Lower leg skin (tissue), 4 donors: ENCODE results near the gene PTTG1IP. TPM values are rescaled to one million over a fixed set of nuclear protein-coding genes. Genes with fewer than 3 reads are reported as not detected.
A peak's percentile ranks its signal among the peaks of the same experiment; 100 is the strongest.

ENCODE experiments used
- DNase-seq, 2 donors: peaks; one replicate each; pipeline ENCODE4 v3.0.0-alpha.2; 2019; ENCODE audit warnings: low spot score in 2 of 2
- H3K4me3 ChIP-seq: fragments of 200-600 bp; sonication (generic); 2 replicates; pipeline ENCODE4 v1.5.1; 2017; ENCODE audit warnings: mild to moderate bottlenecking, low read depth; ENCODE audit not compliant: poor library complexity, severe bottlenecking
- POLR2A ChIP-seq, 2 donors: fragments of 450-650 bp; IDR thresholded peaks; one replicate each; pipeline ENCODE4 v1.6.1; 2016 to 2017; ENCODE audit warnings: antibody characterized with exemption in 2 of 2, mild to moderate bottlenecking in 1 of 2, moderate library complexity in 1 of 2
- WGBS, 2 donors: methylation state at CpG; one replicate each; pipeline ENCODE4 v1.1.5; 2018; 5-methylcytosine and 5-hydroxymethylcytosine counted together
- intact Hi-C: fragments of 100-400 bp; cut with DNase I; formaldehyde crosslinking; loops from one replicate; pipeline ENCODE4 v1.15.0; 2023; ENCODE audit warnings: low total_unique reads
- total RNA-seq, 4 donors: library from RNA; depleted of rRNA; stranded (reverse); fragments of >200 nt; gene quantifications; one replicate each; pipeline ENCODE4 v1.1.0, GENCODE V29; 2016
- TF ChIP-seq, protein P1 (sequence below), 3 donors: fragments of 450-650 bp; IDR thresholded peaks; one replicate each; pipeline ENCODE4 v1.5.1; 2016; ENCODE audit warnings: antibody characterized with exemption in 3 of 3, mild to moderate bottlenecking in 3 of 3, moderate library complexity in 2 of 3

PTTG1IP gene
- total RNA-seq, 4 donors from 2014 or later = 110 to 193 (median 133) TPM

DNA sequence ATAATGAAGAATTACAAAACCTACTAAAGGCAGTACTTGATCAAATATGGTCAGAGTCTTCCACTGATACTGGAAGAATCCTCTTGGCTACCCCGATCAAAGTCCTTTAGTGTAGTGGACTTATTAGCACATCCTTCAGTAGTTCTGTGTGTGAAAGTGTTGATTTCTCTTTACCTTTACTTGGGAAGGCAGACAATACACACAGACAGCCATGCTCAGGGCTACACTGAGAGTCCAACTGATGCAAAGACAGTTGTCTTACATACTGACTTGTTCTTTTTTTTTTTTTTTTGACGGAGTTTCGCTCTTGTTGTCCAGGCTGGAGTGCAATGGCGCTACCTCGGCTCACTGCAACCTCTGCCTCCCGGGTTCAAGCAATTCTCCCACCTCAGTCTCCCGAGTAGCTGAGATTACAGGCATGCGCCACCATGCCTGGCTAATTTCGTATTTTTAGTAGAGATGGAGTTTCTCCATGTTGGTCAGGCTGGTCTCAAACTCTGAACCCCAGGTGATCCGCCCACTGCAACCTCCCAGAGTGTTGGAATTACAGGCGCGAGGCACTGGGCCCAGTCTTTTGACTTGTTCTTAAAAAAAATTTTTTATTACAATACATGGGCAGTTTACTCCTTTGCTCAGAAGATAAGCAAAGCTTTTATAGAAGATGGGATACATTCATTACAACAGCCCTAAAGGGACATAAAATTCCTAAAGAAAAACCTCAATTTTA is 3.5 kb upstream of the PTTG1IP start:
- intact Hi-C loops = loop anchor here (10.0 kb wide), 1 partner anchor 62 kb away; the partner anchor contains the start of gene SUMO3
- DNase-seq = no peak
- H3K4me3 ChIP-seq = no peak overlapping the region
- 93 to 95% methylated on average over 12 of the region's 12 CpGs for WGBS, 2 donors
- TF ChIP-seq, protein P1, sequence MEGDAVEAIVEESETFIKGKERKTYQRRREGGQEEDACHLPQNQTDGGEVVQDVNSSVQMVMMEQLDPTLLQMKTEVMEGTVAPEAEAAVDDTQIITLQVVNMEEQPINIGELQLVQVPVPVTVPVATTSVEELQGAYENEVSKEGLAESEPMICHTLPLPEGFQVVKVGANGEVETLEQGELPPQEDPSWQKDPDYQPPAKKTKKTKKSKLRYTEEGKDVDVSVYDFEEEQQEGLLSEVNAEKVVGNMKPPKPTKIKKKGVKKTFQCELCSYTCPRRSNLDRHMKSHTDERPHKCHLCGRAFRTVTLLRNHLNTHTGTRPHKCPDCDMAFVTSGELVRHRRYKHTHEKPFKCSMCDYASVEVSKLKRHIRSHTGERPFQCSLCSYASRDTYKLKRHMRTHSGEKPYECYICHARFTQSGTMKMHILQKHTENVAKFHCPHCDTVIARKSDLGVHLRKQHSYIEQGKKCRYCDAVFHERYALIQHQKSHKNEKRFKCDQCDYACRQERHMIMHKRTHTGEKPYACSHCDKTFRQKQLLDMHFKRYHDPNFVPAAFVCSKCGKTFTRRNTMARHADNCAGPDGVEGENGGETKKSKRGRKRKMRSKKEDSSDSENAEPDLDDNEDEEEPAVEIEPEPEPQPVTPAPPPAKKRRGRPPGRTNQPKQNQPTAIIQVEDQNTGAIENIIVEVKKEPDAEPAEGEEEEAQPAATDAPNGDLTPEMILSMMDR (IDR thresholded peaks at IDR 0.05) = no peak

DNA sequence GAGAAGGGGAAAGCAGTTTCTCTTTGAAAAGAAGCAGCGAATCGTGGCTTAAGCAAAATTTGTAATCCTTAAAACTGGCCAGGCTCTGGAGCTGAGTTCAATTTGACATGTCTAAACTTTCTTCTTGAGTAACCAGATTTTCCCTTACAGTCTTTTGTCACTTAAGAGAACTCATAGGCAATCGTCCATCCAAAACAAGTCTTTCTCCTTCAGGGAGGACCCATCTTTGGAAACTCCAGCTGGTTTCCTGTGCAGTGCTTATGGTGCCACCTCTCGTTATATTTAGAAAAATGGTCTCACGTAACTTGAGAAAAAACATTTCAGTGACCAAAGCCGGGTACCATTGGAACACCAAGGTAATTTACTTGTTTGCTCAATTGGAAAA is 1.8 kb upstream of the PTTG1IP start:
- 14 to 18% methylated on average over 6 of the region's 6 CpGs for WGBS, 2 donors
- H3K4me3 ChIP-seq = no peak overlapping the region
- TF ChIP-seq, protein P1 (IDR thresholded peaks at IDR 0.05) = no peak
- TF ChIP-seq POLR2A (IDR thresholded peaks at IDR 0.05) = no peak
- intact Hi-C loops = loop anchor here (10.0 kb wide), 1 partner anchor 61 kb away; the partner anchor contains the start of gene SUMO3
- DNase-seq = no peak

DNA sequence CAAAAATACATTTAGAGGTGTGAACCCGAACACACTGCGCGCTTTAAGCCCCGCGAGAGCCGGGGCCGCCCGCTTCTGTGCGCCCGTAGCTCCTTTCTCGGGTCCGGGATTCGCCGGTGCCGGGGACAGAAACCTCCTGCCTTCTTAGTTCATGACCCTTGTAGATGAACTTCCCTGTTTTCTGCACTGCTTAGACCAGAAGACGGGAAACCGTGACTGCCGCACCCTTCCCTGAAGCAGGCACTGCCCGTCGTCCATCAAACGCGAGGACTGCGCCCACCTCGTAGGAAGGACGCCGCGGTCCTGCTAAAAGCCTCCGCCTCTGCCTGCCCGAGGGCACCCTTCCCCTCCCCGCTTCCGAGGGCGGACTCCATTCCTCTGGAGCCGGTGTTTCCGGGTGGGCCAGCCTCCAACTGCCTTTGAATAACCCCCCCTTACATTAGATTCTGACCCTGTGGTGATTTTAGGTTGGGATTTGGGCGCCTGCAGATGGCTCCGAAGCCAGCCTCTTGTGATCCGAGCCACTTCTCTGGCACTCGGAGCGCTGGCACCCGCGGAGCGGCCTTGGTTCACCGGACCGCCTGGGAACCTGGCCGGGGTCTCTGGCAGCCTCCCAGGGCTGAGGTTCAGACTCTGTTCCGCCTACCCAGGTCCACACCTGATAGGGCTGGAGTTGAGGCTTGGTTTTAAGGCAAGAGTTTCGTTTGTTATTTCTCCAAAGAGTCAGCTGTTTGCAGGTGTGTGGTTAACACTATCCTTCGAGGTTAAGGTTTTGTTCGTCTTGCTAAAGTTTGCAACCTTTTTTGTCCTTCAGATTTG is 1.2 kb upstream of the PTTG1IP start:
- H3K4me3 ChIP-seq = peak overlapping the region; percentile 86
- WGBS, 2 donors = 5 to 7% methylated on average over 39 to 40 of the region's 49 CpGs
- peak; percentile 60 to 95 for DNase-seq
- TF ChIP-seq POLR2A (IDR thresholded peaks at IDR 0.05) = no peak
- TF ChIP-seq, protein P1 (IDR thresholded peaks at IDR 0.05) = no peak
- intact Hi-C loops = loop anchor here (10.0 kb wide), 1 partner anchor 60 kb away; the partner anchor contains the start of gene SUMO3

DNA sequence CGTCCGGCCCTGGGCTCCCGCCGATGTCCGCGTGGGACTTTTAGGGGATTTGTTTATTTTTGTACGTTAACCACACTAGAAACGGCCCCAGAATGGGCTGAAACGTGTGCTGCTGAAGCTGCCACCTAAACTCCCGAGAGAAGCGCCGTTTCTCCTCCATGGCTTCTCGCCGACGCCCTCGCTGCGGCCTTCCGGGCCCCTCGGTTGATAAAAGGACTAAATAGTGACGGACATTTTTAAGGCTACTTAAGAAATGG is 678 bp upstream of the PTTG1IP start:
- intact Hi-C loops = loop anchor here (10.0 kb wide), 1 partner anchor 59 kb away; the partner anchor contains the start of gene SUMO3
- 1% methylated on average over 18 to 19 of the region's 20 CpGs for WGBS, 2 donors
- TF ChIP-seq, protein P1 (IDR thresholded peaks at IDR 0.05) = no peak
- no peak for TF ChIP-seq POLR2A (IDR thresholded peaks at IDR 0.05)
- H3K4me3 ChIP-seq = peak overlapping the region; percentile 86
- DNase-seq = no peak

DNA sequence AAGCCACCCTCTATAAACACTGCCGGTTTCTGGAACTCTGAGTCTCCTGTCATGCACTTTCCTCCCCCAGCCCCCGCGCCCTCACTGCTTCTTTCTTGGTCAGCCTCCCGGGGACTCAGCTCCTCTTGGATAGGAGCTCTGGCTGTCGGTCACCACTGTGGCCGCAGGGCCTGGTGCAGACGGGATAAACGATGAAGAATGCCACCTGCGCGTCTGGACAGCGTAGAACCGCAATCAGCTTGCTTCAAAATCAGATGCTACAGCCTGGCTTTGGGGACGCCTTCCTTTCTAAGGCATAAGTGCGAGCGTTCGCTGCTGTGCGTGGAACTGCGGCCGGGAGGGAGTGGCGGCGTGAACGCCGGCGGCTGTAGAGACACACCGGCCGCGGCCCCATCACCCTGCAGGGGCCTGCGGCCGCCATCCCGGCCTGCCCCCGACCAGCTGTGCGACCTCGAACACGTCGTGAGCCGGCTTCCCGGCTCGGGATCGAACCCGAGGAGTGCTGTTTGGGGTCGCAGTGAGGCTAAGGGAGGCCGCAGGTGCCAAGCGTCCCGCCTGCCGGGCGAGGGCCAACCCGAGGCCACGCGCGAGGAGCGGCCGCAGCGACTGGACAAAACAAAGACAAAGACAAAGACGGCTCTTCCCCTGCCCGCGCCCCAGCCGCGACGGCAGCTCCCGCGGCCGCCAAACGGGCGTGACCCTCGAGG is 688 bp downstream of the PTTG1IP start:
- no peak for DNase-seq
- 0 to 1% methylated on average over 38 to 52 of the region's 65 CpGs for WGBS, 2 donors
- intact Hi-C loops = loop anchor here (10.0 kb wide), 1 partner anchor 58 kb away; the partner anchor contains the start of gene SUMO3
- TF ChIP-seq POLR2A (IDR thresholded peaks at IDR 0.05) = no peak
- TF ChIP-seq, protein P1 (IDR thresholded peaks at IDR 0.05) = no peak
- peak overlapping the region; percentile 86 for H3K4me3 ChIP-seq
